ENCODE data around the gene PTCH1.

The PTCH1 gene

GRCh38 chr9:95516734-95517558 lies at the start of gene PTCH1:
Gene PTCH1 (minus strand): TSS chr9:95516971.
- peak; percentile 14 to 37 for DNase-seq

- DNase-seq: no peak
These were observed 49.2 kb upstream of the PTCH1 start for GRCh38 chr9:95565982-95566381.

GRCh38 chr9:95561913-95562312 lies 45.1 kb upstream of the PTCH1 start:
- no peak for DNase-seq

- no peak for DNase-seq
These were observed 40.4 kb upstream of the PTCH1 start for GRCh38 chr9:95557142-95557541.

- no peak for DNase-seq
These were observed 39.8 kb upstream of the PTCH1 start for GRCh38 chr9:95556521-95556920.

GRCh38 chr9:95552814-95553546 lies 36.2 kb upstream of the PTCH1 start:
- DNase-seq: peak; percentile 6 to 32

GRCh38 chr9:95552255-95552654 lies 35.5 kb upstream of the PTCH1 start:
- DNase-seq: no peak

GRCh38 chr9:95551406-95551805 lies 34.6 kb upstream of the PTCH1 start:
- no peak for DNase-seq

- DNase-seq: no peak
These were observed 29.2 kb upstream of the PTCH1 start for GRCh38 chr9:95545831-95546567.

- no peak for DNase-seq
These were observed 17.4 kb upstream of the PTCH1 start for GRCh38 chr9:95533996-95534680.

- no peak for DNase-seq
These were observed 13.1 kb upstream of the PTCH1 start for GRCh38 chr9:95529910-95530309.

GRCh38 chr9:95528908-95529502 lies 12.2 kb upstream of the PTCH1 start:
- DNase-seq: no peak

- DNase-seq: no peak
These were observed 6.2 kb upstream of the PTCH1 start for GRCh38 chr9:95522871-95523370.

- DNase-seq: no peak
These were observed 4.9 kb upstream of the PTCH1 start for GRCh38 chr9:95521699-95522098.

- no peak for DNase-seq
These were observed 1.0 kb upstream of the PTCH1 start for GRCh38 chr9:95517559-95518425.

- DNase-seq: no peak
These were observed 494 bp downstream of the PTCH1 start for GRCh38 chr9:95516221-95516733.

- peak in 1 of 2 donors; percentile 11 for DNase-seq
These were observed 1.3 kb downstream of the PTCH1 start for GRCh38 chr9:95515272-95516113.

GRCh38 chr9:95514342-95514741 lies 2.4 kb downstream of the PTCH1 start:
- DNase-seq: no peak

GRCh38 chr9:95513711-95514110 lies 3.1 kb downstream of the PTCH1 start:
- no peak for DNase-seq

- no peak for DNase-seq
These were observed 4.1 kb downstream of the PTCH1 start for GRCh38 chr9:95512709-95513095.

Measured in CD4-positive, alpha-beta T cell treated with Interleukin-1 beta for 1 hour (primary cell).